ENCODE measurements around the gene TBX4. TPM values are rescaled to one million over a fixed set of nuclear protein-coding genes. Genes with fewer than 3 reads are reported as not detected.

TBX4 gene
- total and polyA plus RNA-seq, 9 of the 15 experiments (the other 6 are each of a cell fraction or from before 2014, with no cell fraction given), result not detected

- no peak for TF ChIP-seq RNF219 (CRISPR knock-in tag; IDR thresholded peaks at IDR 0.05)
- TF ChIP-seq ZEB2 (IDR thresholded peaks at IDR 0.05), result no peak
- no peak for TF ChIP-seq NR2C2 (CRISPR knock-in tag; IDR thresholded peaks at IDR 0.05)
- TF ChIP-seq NR2C2 (tag; IDR thresholded peaks at IDR 0.05), result 0 out of 2 replicates have a peak, but pooled peaks have one; percentile 17
- no peak for TF ChIP-seq ZNF280B (CRISPR knock-in tag; IDR thresholded peaks at IDR 0.05)
- 0 out of 2 replicates have a peak, but pooled peaks have one; percentile 28 for TF ChIP-seq TFAP4 (CRISPR knock-in tag; IDR thresholded peaks at IDR 0.05; ENCODE audit: borderline replicate concordance)
- no peak for TF ChIP-seq SMARCA5 (IDR thresholded peaks at IDR 0.05)
- TF ChIP-seq HIVEP1 (CRISPR knock-in tag; IDR thresholded peaks at IDR 0.05), result no peak
- peak; percentile 70 for TF ChIP-seq DEAF1 (CRISPR knock-in tag; IDR thresholded peaks at IDR 0.05)
- peak; percentile 39 for TF ChIP-seq FIP1L1 (IDR thresholded peaks at IDR 0.05; ENCODE audit: low read depth, low read length, poor library complexity, severe bottlenecking)
- TF ChIP-seq NCOA4 (IDR thresholded peaks at IDR 0.05; ENCODE audit: partially characterized antibody), result no peak
- TF ChIP-seq BHLHE40 (IDR thresholded peaks at IDR 0.05; ENCODE audit: low read length), result no peak
- TF ChIP-seq KDM5B (IDR thresholded peaks at IDR 0.05; ENCODE audit: insufficient replicate concordance, low read depth, low read length), result no peak
- TF ChIP-seq KLF6 (CRISPR knock-in tag; IDR thresholded peaks at IDR 0.05; ENCODE audit: borderline replicate concordance), result no peak
- TF ChIP-seq ZNF77 (CRISPR knock-in tag; IDR thresholded peaks at IDR 0.05), result no peak
Measured at GRCh38 chr17:61412143-61412859, 39.9 kb upstream of the TBX4 start (continued).

Data from K562 (cell line).